GM19023 (cell line): ENCODE data around the gene ARSB.
"Not testable (repeated sequence)": the region's sequence is repeated elsewhere in the genome, so short reads cannot be mapped to it uniquely, and the experiment has no call there.

ENCODE experiments used
- ATAC-seq: cut with Tn5 transposase; IDR thresholded peaks from one replicate; pipeline ENCODE4 v1.9.1; 2021; ENCODE audit warnings: mild to moderate bottlenecking, moderate library complexity; ENCODE audit not compliant: unreplicated experiment

ARSB gene

GRCh38 chr5:78907255-78907891 is 77.7 kb downstream of the ARSB start:
- ATAC-seq, result no peak

- ATAC-seq, result peak; percentile 62
Measured at GRCh38 chr5:78905084-78905938, 79.8 kb downstream of the ARSB start.

- ATAC-seq, result no peak
Measured at GRCh38 chr5:78903861-78904260, 81.2 kb downstream of the ARSB start.

GRCh38 chr5:78903353-78903752 is 81.8 kb downstream of the ARSB start:
- no peak for ATAC-seq

- ATAC-seq, result no peak
Measured at GRCh38 chr5:78899922-78900362, 85.2 kb downstream of the ARSB start.

GRCh38 chr5:78896132-78896531 is 89.0 kb downstream of the ARSB start:
- ATAC-seq, result no peak

GRCh38 chr5:78895616-78896015 is 89.5 kb downstream of the ARSB start:
- ATAC-seq, result no peak

- no peak for ATAC-seq
Measured at GRCh38 chr5:78893940-78894677, 91.0 kb downstream of the ARSB start.

GRCh38 chr5:78890667-78891379 is 94.3 kb downstream of the ARSB start:
- ATAC-seq, result no peak

GRCh38 chr5:78889369-78890140 is 95.6 kb downstream of the ARSB start:
- no peak for ATAC-seq

GRCh38 chr5:78888580-78889368 is 96.3 kb downstream of the ARSB start:
- no peak for ATAC-seq

GRCh38 chr5:78887384-78888118 is 97.6 kb downstream of the ARSB start:
- ATAC-seq, result peak; percentile 94

GRCh38 chr5:78886341-78887230 is 98.5 kb downstream of the ARSB start:
- ATAC-seq, result no peak

- ATAC-seq, result no peak
Measured at GRCh38 chr5:78881884-78882283, 103.2 kb downstream of the ARSB start.

- ATAC-seq, result no peak
Measured at GRCh38 chr5:78879516-78879915, 105.6 kb downstream of the ARSB start.

GRCh38 chr5:78866076-78866475 is 119.0 kb downstream of the ARSB start:
- ATAC-seq, result not testable (repeated sequence)

- ATAC-seq, result no peak
Measured at GRCh38 chr5:78858364-78858763, 126.7 kb downstream of the ARSB start.

GRCh38 chr5:78855026-78855425 is 130.1 kb downstream of the ARSB start:
- ATAC-seq, result no peak
